ENCODE results near the gene GPR161. TPM values are rescaled to one million over a fixed set of nuclear protein-coding genes. Genes with fewer than 3 reads are reported as not detected.

Gene GPR161
- total and polyA plus RNA-seq, 7 donors, result 0.60 to 23.0 (median 8.9) TPM

GRCh38 chr1:168167806-168168205, 31.1 kb upstream of the GPR161 start:
- 73 to 78% methylated on average over 2 of the region's 2 CpGs for WGBS, 2 donors
- peak overlapping the region in 3 of 4 donors; percentile 47 to 62 (median 58) for H3K27ac ChIP-seq

GRCh38 chr1:168164771-168165170, 28.0 kb upstream of the GPR161 start:
- Histone ChIP-seq H3K9me3 (no peaks in the 10 kb centered on the region), H3K4me1 (peaks cover 0 to 7% (median 0%) of the 10 kb centered on the region in 4 donors), H3K36me3 (no peaks in the 10 kb centered on the region), H3K27ac (no peak overlapping the region), H3K27me3 (no peaks in the 10 kb centered on the region), H3K4me3 (no peak overlapping the region)
- intact Hi-C loops (cut with DNase I), result no loop called here
- TF ChIP-seq POLR2A (IDR thresholded peaks at IDR 0.05) (no peak), EP300 (IDR thresholded peaks at IDR 0.05) (no peak), CTCF (IDR thresholded peaks at IDR 0.05) (no peak), POLR2AphosphoS5 (IDR thresholded peaks at IDR 0.05) (no peak)
- WGBS, 2 donors, result 89 to 90% methylated on average over 3 of the region's 3 CpGs
- no peak for DNase-seq

More at GRCh38 chr1:168167806-168168205, 31.1 kb upstream of the GPR161 start:
- H3K27me3 ChIP-seq, result no peaks in the 10 kb centered on the region
- H3K4me3 ChIP-seq, result no peak overlapping the region
- no peak for DNase-seq
- H3K9me3 ChIP-seq, result no peaks in the 10 kb centered on the region
- intact Hi-C loops (cut with DNase I), result no loop called here
- H3K36me3 ChIP-seq, result no peaks in the 10 kb centered on the region
- peaks cover 0 to 7% (median 0%) of the 10 kb centered on the region in 4 donors for H3K4me1 ChIP-seq
- TF ChIP-seq POLR2A (IDR thresholded peaks at IDR 0.05) (no peak), EP300 (IDR thresholded peaks at IDR 0.05) (no peak), POLR2AphosphoS5 (IDR thresholded peaks at IDR 0.05) (no peak), CTCF (IDR thresholded peaks at IDR 0.05) (no peak)

GRCh38 chr1:168163670-168164069, 26.9 kb upstream of the GPR161 start:
- TF ChIP-seq POLR2AphosphoS5 (IDR thresholded peaks at IDR 0.05) (no peak), CTCF (IDR thresholded peaks at IDR 0.05) (no peak), EP300 (IDR thresholded peaks at IDR 0.05) (no peak), POLR2A (IDR thresholded peaks at IDR 0.05) (no peak)
- intact Hi-C loops (cut with DNase I), result no loop called here
- no peaks in the 10 kb centered on the region for H3K36me3 ChIP-seq
- H3K27ac ChIP-seq, result no peak overlapping the region
- no peaks in the 10 kb centered on the region for H3K9me3 ChIP-seq
- H3K4me3 ChIP-seq, result no peak overlapping the region
- H3K27me3 ChIP-seq, result no peaks in the 10 kb centered on the region
- WGBS, 2 donors, result 38 to 64% methylated on average over 3 of the region's 3 CpGs
- no peak for DNase-seq
- peaks cover 0 to 7% (median 0%) of the 10 kb centered on the region in 4 donors for H3K4me1 ChIP-seq

GRCh38 chr1:168161459-168161858, 24.7 kb upstream of the GPR161 start:
- H3K9me3 ChIP-seq, result no peaks in the 10 kb centered on the region
- WGBS, 2 donors, result 80 to 88% methylated on average over 2 of the region's 2 CpGs
- no peak for DNase-seq
- H3K4me3 ChIP-seq, result no peak overlapping the region
- H3K4me1 ChIP-seq, result no peaks in the 10 kb centered on the region
- H3K27ac ChIP-seq, result no peak overlapping the region
- intact Hi-C loops (cut with DNase I), result no loop called here
- TF ChIP-seq POLR2AphosphoS5 (IDR thresholded peaks at IDR 0.05) (no peak), EP300 (IDR thresholded peaks at IDR 0.05) (no peak), CTCF (IDR thresholded peaks at IDR 0.05) (no peak), POLR2A (IDR thresholded peaks at IDR 0.05) (no peak)
- H3K36me3 ChIP-seq, result no peaks in the 10 kb centered on the region
- no peaks in the 10 kb centered on the region for H3K27me3 ChIP-seq

GRCh38 chr1:168159979-168160378, 23.2 kb upstream of the GPR161 start:
- H3K27me3 ChIP-seq, result no peaks in the 10 kb centered on the region
- intact Hi-C loops (cut with DNase I), result no loop called here
- TF ChIP-seq CTCF (IDR thresholded peaks at IDR 0.05) (no peak), POLR2AphosphoS5 (IDR thresholded peaks at IDR 0.05) (no peak), POLR2A (IDR thresholded peaks at IDR 0.05) (no peak), EP300 (IDR thresholded peaks at IDR 0.05) (no peak)
- no peaks in the 10 kb centered on the region for H3K9me3 ChIP-seq
- H3K4me3 ChIP-seq, result no peak overlapping the region
- no peak for DNase-seq
- no peaks in the 10 kb centered on the region for H3K36me3 ChIP-seq
- no peak overlapping the region for H3K27ac ChIP-seq
- no peaks in the 10 kb centered on the region for H3K4me1 ChIP-seq
- 96% methylated on average over 1 of the region's 1 CpG for WGBS, 2 donors
